GM20431 (cell line): ENCODE data around the gene CYS1.
"Not testable (repeated sequence)": the region's sequence is repeated elsewhere in the genome, so short reads cannot be mapped to it uniquely, and the experiment has no call there.

Source experiments
- in situ Hi-C: fragments of 300-500 bp; cut with MseI, MboI; formaldehyde crosslinking; loops from one replicate; pipeline ENCODE4 v1.15.0; 2020; ENCODE audit warnings: low sequenced_read_pairs; ENCODE audit not compliant: unreplicated experiment

CYS1 gene, protein sequence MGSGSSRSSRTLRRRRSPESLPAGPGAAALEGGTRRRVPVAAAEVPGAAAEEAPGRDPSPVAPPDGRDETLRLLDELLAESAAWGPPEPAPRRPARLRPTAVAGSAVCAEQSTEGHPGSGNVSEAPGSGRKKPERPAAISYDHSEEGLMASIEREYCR

DNA sequence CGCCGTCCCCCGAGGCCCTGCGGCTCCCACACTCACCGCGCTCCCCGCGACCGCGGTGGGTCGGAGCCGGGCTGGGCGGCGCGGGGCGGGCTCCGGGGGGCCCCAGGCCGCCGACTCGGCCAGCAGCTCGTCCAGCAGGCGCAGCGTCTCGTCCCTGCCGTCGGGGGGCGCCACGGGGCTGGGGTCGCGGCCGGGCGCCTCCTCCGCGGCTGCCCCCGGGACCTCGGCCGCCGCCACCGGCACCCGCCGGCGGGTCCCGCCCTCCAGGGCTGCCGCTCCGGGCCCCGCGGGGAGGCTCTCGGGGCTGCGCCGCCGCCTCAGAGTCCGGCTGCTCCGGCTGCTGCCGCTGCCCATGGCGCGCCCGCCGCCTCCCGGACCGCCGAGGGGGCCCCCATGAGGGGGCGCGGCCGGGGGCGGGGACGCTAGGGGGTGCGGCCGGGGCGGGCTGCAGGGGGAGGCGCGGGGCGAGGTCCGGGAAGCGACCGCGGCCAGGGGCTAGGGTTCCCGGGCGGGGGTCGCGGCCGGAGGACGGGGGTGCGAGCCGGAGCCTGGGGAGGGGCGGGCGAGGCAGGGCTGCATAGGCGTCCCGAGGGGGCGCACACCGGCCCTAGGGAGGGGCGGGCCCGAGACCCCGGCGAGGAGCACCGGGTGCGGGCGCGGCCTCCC is at the start of gene CYS1:
Gene CYS1 (minus strand): TSS at position 542 of the 666 bp plus-strand sequence. CDS start 188 bp downstream, at position 354.
- in situ Hi-C loops = no loop called here

DNA sequence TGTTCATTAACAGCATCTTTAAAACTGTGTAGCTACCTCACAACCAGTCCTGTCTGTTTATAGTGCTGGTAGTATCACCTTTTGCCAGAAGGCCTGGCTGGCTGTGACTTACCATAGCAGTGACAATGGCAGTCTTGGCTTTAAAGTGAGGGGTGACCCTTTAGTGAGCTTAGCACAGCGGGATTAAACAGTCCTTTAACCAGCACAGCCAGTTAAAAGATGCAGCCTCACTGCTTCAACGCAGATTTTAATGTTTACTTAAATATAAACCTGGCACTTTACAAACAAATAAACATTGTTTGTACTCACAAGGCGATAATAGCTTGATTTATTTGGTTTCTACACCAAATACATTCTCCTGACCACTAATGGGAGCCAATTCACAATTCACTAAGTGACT is 49.3 kb upstream of the CYS1 start:
- in situ Hi-C loops = loop anchor here (25.0 kb wide), 1 partner anchor 533 kb away; no protein-coding TSS in a partner anchor

DNA sequence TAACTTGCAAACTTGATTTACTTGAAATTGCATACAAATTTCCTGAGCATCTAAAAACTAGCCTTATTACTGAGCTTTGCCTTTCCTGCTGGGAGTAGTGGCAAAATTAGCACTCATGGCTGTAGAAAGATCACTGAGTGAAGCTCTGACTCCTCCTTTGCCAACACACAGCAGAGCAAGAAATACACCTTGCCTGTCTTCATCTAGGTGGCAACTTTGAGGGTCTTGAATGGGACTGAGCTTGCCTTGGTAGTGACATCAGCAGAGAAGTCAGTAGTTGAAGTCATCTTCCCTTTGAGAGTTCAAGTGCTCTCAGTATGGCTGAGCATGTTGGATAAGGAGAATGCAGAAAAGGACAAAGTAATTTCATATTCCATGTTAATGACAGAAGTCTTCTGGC is 48.2 kb upstream of the CYS1 start:
- in situ Hi-C loops = loop anchor here (25.0 kb wide), 1 partner anchor 534 kb away; no protein-coding TSS in a partner anchor

DNA sequence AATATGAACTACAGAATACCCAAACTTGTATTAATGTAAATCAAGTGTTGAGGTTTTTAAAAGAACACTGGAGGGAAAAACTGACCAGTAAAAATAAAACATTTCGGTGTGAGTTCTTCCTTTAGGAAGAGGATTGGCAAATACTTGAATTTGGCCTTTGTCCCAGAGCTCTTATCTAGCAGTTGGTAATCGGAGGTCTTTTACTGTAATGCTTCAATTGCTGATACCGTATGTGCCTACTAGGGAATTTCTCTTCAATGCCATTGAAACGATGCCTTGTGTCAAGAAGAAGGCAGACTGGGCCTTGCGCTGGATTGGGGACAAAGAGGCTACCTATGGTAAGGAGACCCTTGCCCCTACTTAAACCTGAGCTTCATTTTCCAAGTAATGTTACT is 46.4 kb upstream of the CYS1 start:
- in situ Hi-C loops = loop anchor here (25.0 kb wide), 1 partner anchor 536 kb away; no protein-coding TSS in a partner anchor

DNA sequence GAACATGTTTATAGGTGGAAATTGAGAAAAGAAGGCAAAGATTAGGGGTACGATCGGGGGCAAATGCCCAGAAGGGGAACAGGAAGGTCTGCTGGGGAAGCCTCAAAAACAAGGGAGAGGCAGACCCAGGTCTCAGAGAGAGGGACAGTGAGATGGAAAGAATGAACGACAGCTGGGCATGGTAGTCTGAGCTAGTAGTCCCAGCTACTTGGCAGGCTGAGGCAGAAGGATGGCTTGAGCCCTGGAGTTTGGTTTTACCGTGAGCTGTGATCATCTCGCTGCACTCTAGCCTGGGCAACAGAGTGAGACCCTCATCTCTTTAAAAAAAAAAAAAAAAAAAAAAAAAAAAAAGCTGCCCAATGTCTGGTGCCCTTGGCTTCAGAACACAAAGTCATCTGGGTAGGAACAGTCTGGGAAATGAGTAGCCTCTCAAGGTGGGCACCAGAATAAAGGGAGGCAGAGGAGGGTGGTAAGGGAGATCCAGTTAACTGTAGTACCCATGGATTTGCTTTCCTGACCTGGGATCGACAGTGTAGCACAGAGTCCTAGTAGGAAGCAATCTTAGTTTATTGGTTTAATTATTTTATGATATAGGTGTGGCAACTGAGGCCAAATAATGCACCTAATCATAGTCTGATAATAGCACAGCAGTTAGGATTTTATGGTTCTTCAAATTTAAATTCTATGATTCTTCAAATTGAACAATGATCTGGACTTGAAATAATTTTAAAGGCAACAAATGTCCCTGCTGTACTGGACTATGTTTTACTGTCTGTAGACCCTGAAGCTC is 45.8 kb upstream of the CYS1 start:
- in situ Hi-C loops = loop anchor here (25.0 kb wide), 1 partner anchor 536 kb away; no protein-coding TSS in a partner anchor

- in situ Hi-C loops = loop anchor here (25.0 kb wide), 1 partner anchor 538 kb away; no protein-coding TSS in a partner anchor
Observed at GRCh38 chr2:10124538-10125045, 44.4 kb upstream of the CYS1 start.

GRCh38 chr2:10123281-10123680 is 43.1 kb upstream of the CYS1 start:
- in situ Hi-C loops = no loop called here

- in situ Hi-C loops = no loop called here
Observed at GRCh38 chr2:10122500-10123280, 42.5 kb upstream of the CYS1 start, which contains the start of gene RRM2. TSS of gene RRM2 (plus strand) at chr2:10122739. CDS start at chr2:10122799, 60 bp downstream.

DNA sequence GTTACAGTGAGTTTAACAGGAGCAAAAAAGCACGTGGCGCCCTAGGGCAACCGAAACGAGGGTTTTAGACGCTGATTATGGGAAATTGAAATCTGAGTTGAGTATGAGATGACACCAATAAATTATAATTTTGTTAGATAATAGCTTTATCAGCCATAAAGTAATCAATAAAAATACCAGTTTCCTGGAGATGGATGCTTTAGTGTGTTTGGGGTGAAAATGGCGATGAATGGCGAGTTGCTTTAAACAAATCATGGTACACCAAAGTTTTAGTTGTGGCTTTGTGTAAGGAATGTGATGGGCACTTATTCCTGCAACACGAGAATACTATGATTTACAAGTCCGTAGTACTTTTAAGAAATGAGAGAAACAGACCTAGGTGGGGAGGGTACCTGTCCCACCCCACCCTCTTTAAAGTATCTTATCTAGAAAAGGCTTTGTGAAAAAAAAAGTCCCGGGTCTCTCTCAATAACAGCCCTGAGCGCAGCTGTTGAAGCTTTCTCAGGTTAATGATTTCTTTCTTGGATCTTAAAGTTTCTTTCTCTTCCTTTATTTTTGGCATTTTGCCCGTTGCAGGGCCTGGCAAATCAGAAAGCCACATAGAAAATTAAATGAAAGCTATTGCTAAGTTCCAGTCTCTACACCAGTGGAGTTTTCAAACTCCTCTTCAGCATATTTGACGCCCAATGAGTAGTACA is 40.8 kb upstream of the CYS1 start:
- in situ Hi-C loops = no loop called here

- in situ Hi-C loops = no loop called here
Observed at GRCh38 chr2:10120158-10120876, 40.1 kb upstream of the CYS1 start.

- in situ Hi-C loops = no loop called here
Observed at GRCh38 chr2:10119601-10120157, 39.5 kb upstream of the CYS1 start.

DNA sequence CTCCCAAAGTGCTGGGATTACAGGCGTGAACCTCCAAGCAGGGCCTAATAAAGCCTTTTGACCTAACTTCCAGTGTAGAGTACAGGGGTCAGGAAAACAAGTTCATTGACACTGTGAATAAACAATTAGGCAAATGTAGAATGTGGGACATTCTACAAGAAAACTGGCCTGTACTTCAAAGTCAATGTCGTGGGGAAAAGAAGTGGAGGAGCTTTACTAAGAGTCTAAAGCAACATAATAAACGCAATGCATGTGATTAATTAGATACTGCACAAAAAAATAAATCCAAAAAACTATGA is 38.8 kb upstream of the CYS1 start:
- in situ Hi-C loops = no loop called here

DNA sequence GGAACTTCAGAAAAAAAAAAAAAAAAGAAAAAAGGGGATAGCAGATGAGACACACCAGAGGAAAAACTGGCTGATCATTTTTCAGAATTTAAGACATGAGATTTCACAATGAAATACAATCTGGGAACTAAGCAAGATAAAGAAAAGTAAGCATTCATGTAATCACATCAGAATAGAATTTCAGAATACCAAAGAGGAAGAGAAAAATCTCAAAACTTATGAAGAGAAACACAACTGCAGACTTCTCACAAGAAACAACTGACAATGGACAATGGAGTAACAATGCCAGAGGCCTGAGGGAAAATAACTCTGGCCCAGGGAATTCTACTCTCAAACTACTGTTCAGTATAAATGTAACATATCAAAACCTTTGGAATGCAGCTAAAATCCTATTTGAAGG is 29.1 kb upstream of the CYS1 start:
- in situ Hi-C loops = no loop called here

DNA sequence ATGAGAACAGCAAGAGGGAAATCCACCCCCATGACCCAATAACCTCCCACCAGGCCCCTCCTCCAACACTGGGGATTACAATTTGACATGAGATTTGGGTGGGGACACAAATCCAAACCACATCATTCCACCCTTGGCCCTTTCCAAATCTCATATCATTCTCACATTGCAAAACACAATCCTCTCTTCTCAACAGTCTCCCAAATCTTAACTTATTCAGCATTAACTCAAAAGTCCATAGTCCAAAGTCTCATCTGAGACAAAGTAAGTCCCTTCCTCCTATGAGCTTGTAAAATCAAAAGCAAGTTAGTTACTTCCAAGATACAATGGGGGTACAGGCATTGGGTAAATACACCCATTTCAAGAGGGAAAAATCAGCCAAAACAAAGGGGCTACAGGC is 24.7 kb upstream of the CYS1 start:
- in situ Hi-C loops = not testable (repeated sequence)

DNA sequence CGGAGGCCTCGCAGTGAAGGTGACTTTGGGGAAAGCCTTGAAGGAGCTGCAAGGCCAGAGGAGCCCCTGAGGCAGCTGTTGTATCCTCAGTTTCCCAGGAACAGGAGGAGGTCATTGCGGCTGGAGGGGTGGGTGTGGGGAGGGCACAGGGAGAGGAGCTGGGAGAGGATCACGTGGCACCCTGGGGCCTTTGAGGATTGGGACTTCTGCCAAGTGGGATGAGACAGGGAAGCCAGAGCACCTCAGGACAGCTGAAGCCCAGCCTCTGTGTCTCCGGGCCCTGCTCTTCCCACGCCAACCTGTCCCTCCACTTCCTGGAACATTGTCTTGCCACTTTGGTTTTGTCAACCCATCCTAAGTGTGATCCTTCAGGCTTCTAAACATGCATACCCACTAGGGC is 23.0 kb upstream of the CYS1 start:
- in situ Hi-C loops = no loop called here

DNA sequence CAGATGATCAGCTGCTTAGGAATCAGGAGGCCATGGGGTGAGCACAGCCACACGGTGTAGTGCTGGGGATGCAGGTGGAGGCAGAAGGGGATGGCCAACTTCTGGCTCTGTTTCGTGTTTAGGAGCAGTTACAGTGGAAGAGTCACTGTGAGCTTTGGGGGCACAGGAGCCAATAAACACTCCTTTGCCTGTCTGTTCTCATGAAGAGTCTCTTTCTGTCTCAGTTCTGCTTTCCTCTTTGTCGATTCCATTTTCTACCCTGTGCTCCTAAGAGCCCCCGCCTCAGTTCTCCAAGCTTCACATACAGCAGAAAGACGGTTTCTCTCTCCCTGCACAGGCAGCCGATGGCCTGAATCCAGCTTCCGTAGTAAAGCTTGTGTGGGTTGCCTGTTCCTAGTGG is 21.3 kb upstream of the CYS1 start:
- in situ Hi-C loops = no loop called here

- in situ Hi-C loops = no loop called here
Observed at GRCh38 chr2:10097352-10098148, 17.3 kb upstream of the CYS1 start.

GRCh38 chr2:10096641-10097040 is 16.4 kb upstream of the CYS1 start:
- in situ Hi-C loops = no loop called here
